HG03066 (cell line): Measurements from ENCODE around the gene CXorf51B.
"Not testable (repeated sequence)": the region's sequence is repeated elsewhere in the genome, so short reads cannot be mapped to it uniquely, and the experiment has no call there.

Experiments used
- ATAC-seq: cut with Tn5 transposase; IDR thresholded peaks from one replicate; pipeline ENCODE4 v1.9.1; 2021; ENCODE audit warnings: low read depth; ENCODE audit not compliant: unreplicated experiment

Gene CXorf51B

GRCh38 chrX:146809471-146809870 is at the start of gene CXorf51B:
Gene CXorf51B, plus strand, starts transcription at chrX:146809771. Its CDS starts 21 bp downstream, at chrX:146809792.
- not testable (repeated sequence) for ATAC-seq

DNA sequence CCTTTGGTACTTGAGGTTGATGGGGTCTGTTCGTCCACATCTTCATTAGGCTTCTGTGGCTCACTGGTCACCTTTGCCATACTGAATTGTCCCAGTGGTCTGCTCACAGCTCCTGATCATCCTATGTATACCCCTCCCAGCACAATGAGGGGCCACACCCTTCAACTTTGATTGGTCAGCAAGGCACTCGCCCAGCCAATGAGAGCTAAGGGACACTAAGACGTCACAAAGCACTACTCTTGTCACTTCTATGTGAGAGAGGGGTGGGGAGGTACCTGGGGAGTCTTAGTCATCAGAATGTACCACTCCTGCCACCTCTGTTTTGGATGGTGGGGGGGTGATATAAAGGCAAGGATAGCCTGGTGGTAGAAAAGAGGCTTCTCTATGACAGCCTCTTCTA is 5.1 kb downstream of the CXorf51B start, which contains the start of gene CXorf51A:
Gene CXorf51A, minus strand, starts transcription at position 101 of the 400 bp plus-strand sequence. Its CDS starts 21 bp downstream, at position 80.
- ATAC-seq: not testable (repeated sequence)

- ATAC-seq: no peak
These were observed 22.4 kb downstream of the CXorf51B start for GRCh38 chrX:146831994-146832393.

DNA sequence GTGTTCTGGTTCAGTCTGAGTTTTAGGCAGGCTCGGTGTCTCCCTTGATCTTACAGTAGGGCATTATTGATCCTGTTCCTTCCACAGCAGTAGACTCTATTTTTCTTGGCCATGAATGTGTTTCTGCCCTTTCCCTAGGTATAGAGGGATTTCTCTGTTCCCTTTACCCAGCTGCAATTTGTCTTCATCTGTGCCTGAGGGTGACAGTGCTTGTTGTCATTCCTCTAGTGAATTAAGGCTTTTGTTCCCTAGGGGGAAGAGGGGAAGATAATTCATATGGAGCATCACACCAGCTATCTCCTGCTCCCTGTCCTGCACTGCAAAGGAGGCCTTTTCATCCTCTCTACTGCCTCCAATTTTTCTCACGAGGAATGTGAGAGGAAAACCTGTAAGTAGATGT is 44.7 kb downstream of the CXorf51B start:
- ATAC-seq: no peak
